SK-N-SH (cell line): ENCODE measurements around the gene TCFL5. TPM values are rescaled to one million over a fixed set of nuclear protein-coding genes. Genes with fewer than 3 reads are reported as not detected.

Source experiments
- CTCF ChIA-PET: fragments of 300-600, 350-600 bp; formaldehyde crosslinking; extraction: SDS; loops from one replicate; lab custom pipeline; 2021; lab: Yijun Ruan, JAX
- POLR2A ChIA-PET: fragments of 350-600 bp; sonication (Branson Sonifier 250); formaldehyde crosslinking; extraction: SDS; loops from one replicate; lab custom pipeline; 2020; ENCODE audit warnings: antibody characterized with exemption, inconsistent platforms; lab: Yijun Ruan, JAX
- DNase-seq: peaks from one replicate; pipeline ENCODE4 v3.0.0; 2012
- H2AFZ ChIP-seq: fragments of 200-600 bp; sonication (generic); 2 replicates; pipeline ENCODE4 v1.8.1; 2016; ENCODE audit warnings: antibody characterized with exemption, mild to moderate bottlenecking, low read depth
- H3F3A ChIP-seq: fragments of 200-600 bp; sonication (generic); replicated peaks from 2 replicates; pipeline ENCODE3; 2016; ENCODE audit warnings: antibody characterized with exemption, mild to moderate bottlenecking; ENCODE audit not compliant: insufficient read depth
- H3K27ac ChIP-seq, 2 experiments: fragments of 200-500 bp in 1 of 2; fragments of 200-600 bp in 1 of 2; sonication (Bioruptor generic) in 1 of 2; sonication (generic), shearing (Covaris generic) in 1 of 2; 2 replicates each; pipeline versions ENCODE4 v1.5.1 to v1.6.1; 2014 to 2016; ENCODE audit warnings: low read depth in 2 of 2, inconsistent platforms in 1 of 2, low read length in 1 of 2, mild to moderate bottlenecking in 1 of 2, mixed read lengths in 1 of 2
- H3K27me3 ChIP-seq: fragments of 200-600 bp; sonication (generic), shearing (Covaris generic); 2 replicates; pipeline ENCODE4 v1.6.1; 2016; ENCODE audit warnings: mixed run types; ENCODE audit not compliant: insufficient read depth
- H3K36me3 ChIP-seq, 2 experiments: fragments of 200-500 bp in 1 of 2; fragments of 200-600 bp in 1 of 2; sonication (Bioruptor generic) in 1 of 2; sonication (generic) in 1 of 2; replicated peaks in 1 of 2; 2 replicates each; pipeline versions ENCODE3 to v1.5.1; 2014 to 2016; ENCODE audit warnings: low read length in 1 of 2, mild to moderate bottlenecking in 1 of 2; ENCODE audit not compliant: insufficient read depth in 2 of 2, control insufficient read depth in 1 of 2
- H3K4me1 ChIP-seq, 2 experiments: fragments of 200-500 bp in 1 of 2; fragments of 200-600 bp in 1 of 2; sonication (Bioruptor generic) in 1 of 2; sonication (generic), shearing (Covaris generic) in 1 of 2; 2 replicates each; pipeline versions ENCODE4 v1.5.1 to v1.6.1; 2014 to 2016; ENCODE audit warnings: low read depth in 1 of 2, low read length in 1 of 2, mixed run types in 1 of 2; ENCODE audit not compliant: insufficient read depth in 2 of 2, control insufficient read depth in 1 of 2
- H3K4me2 ChIP-seq: fragments of 200-600 bp; sonication (generic), shearing (Covaris generic); 2 replicates; pipeline ENCODE4 v1.6.1; 2017; ENCODE audit warnings: mixed run types
- H3K4me3 ChIP-seq, 2 experiments: fragments of 200-500 bp in 1 of 2; fragments of 200-600 bp in 1 of 2; sonication (Bioruptor generic) in 1 of 2; sonication (generic), shearing (Covaris generic) in 1 of 2; 2 replicates each; pipeline versions ENCODE4 v1.5.1 to v1.8.1; 2014 to 2016; ENCODE audit warnings: low read depth in 2 of 2, inconsistent platforms in 1 of 2, low read length in 1 of 2, mild to moderate bottlenecking in 1 of 2, mixed read lengths in 1 of 2, moderate library complexity in 1 of 2
- H3K79me2 ChIP-seq: fragments of 200-600 bp; sonication (generic); 2 replicates; pipeline ENCODE4 v1.8.1; 2017; ENCODE audit warnings: mild to moderate bottlenecking; ENCODE audit not compliant: insufficient read depth
- H3K9ac ChIP-seq: fragments of 200-600 bp; sonication (generic); 2 replicates; pipeline ENCODE4 v1.6.1; 2017; ENCODE audit warnings: mixed run types
- H3K9me2 ChIP-seq: fragments of 200-600 bp; sonication (generic); 2 replicates; pipeline ENCODE4 v1.6.1; 2017; ENCODE audit warnings: mixed run types
- H3K9me3 ChIP-seq: fragments of 200-600 bp; sonication (generic); 2 replicates; pipeline ENCODE4 v1.6.1; 2017; ENCODE audit warnings: mixed run types, mild to moderate bottlenecking, moderate library complexity
- H4K20me1 ChIP-seq: fragments of 200-600 bp; sonication (generic); 2 replicates; pipeline ENCODE4 v1.6.1; 2017; ENCODE audit warnings: mild to moderate bottlenecking, mixed run types; ENCODE audit not compliant: insufficient read depth
- RAD21 ChIP-seq: IDR thresholded peaks from 2 replicates; pipeline ENCODE4 v1.6.1; 2012; ENCODE audit warnings: mild to moderate bottlenecking, low read length
- RCOR1 ChIP-seq: fragments of 150-350 bp; IDR thresholded peaks from 2 replicates; pipeline ENCODE4 v1.6.1; 2017; ENCODE audit warnings: antibody characterized with exemption, low read length
- SMC3 ChIP-seq: IDR thresholded peaks from 2 replicates; pipeline ENCODE4 v1.6.1; 2012; ENCODE audit warnings: low read depth, low read length, improper control_type of control experiment
- TAF1 ChIP-seq: IDR thresholded peaks from 2 replicates; pipeline ENCODE4 v1.6.1; 2012; ENCODE audit warnings: low read depth, mild to moderate bottlenecking, low read length, moderate library complexity, borderline replicate concordance
- WGBS: methylation state at CpG from one replicate; pipeline ENCODE4 v1.1.6; 2017; ENCODE audit warnings: low lambda C conversion rate; 5-methylcytosine and 5-hydroxymethylcytosine counted together
- polyA plus RNA-seq, 3 experiments: library from polyadenylated mRNA; depleted of rRNA; stranded (reverse); fragments of >200 nt; gene quantifications; 2 replicates each; pipeline ENCODE4 v1.2.3, GENCODE V29; 2012
- TF ChIP-seq, protein P1 (sequence below): IDR thresholded peaks from 2 replicates; pipeline ENCODE4 v1.6.1; 2012; ENCODE audit warnings: mild to moderate bottlenecking, low read depth, low read length, moderate library complexity
- TF ChIP-seq, protein P2 (sequence below): IDR thresholded peaks from 2 replicates; pipeline ENCODE4; 2012
- TF ChIP-seq, protein P3 (sequence below): fragments of 200-600 bp; sonication (generic); IDR thresholded peaks from 2 replicates; pipeline ENCODE4 v1.6.1; 2017; ENCODE audit warnings: antibody characterized with exemption, mild to moderate bottlenecking, moderate library complexity

Gene TCFL5
- polyA plus RNA-seq, 1 of the 3 experiments (the other 2 are of a cell fraction): 10.1 TPM

DNA sequence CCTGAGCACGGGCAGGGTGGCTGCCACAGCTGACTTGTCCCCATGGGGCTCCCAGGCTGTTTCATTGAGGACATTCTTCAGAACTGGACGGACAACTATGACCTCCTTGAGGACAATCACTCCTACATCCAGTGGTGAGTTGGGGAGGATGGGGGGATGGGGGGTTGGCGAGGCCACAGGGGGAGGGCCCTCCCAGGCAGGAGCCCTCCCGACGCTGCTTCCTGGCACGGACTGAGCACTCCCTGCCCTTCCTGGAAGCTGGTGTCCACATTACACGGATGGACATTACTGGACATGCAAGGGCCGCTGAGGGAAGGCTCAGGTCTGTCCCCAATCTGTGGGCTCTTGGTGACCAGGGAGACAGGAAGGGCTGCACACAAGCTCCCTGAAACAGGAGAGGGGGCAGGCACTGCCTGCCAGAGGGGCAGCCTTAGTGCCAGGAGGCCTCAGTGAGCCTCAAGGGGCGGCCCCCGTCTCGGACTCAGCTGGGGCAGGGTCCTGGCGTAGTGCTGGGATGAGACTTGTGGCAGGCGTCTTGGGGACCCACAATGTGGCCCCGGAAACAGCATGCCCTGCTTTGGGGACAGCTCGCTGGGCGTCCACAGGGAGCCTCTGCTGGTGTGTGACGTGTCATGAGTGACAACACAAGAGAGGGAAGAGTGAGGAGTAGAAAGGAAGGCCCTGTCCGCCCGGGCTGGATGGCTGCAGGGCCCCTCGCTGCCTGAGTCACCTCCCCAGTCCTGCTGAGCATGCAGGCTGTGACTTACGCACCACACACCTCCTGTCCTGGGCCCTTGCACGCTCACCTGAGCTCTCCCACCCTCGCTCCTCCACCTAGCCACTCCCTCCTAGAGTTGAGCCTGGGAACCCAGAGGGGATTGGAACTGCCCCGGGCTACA lies 51.8 kb downstream of the TCFL5 start:
- H3K4me2 ChIP-seq: no peak overlapping the region
- ChIA-PET CTCF (interaction anchor here (1.5 to 5.2 kb wide), 6 partner anchors 9 to 167 kb away, joined by 3 to 34 read pairs (median 18); partner anchors contain the start of gene SLCO4A1), POLR2A (no interaction called here)
- TF ChIP-seq TAF1: no peak
- no peak overlapping the region for H3K27ac ChIP-seq
- peaks cover 33% of the 10 kb centered on the region for H4K20me1 ChIP-seq
- no peak overlapping the region for H3K9ac ChIP-seq
- no peak overlapping the region for H3K4me3 ChIP-seq
- 95% methylated on average over 16 of the region's 24 CpGs for WGBS
- H3K9me2 ChIP-seq: no peaks in the 10 kb centered on the region
- no peak overlapping the region for H2AFZ ChIP-seq
- H3K9me3 ChIP-seq: no peaks in the 10 kb centered on the region
- no peak for DNase-seq
- H3K79me2 ChIP-seq: peaks cover 30% of the 10 kb centered on the region
- no peaks in the 10 kb centered on the region for H3F3A ChIP-seq
- H3K36me3 ChIP-seq: peaks cover 14 to 53% of the 10 kb centered on the region in 2 experiments
- no peaks in the 10 kb centered on the region for H3K27me3 ChIP-seq
- peaks cover 10 to 28% of the 10 kb centered on the region in 2 experiments; a peak in 2 of 4 replicates for H3K4me1 ChIP-seq

DNA sequence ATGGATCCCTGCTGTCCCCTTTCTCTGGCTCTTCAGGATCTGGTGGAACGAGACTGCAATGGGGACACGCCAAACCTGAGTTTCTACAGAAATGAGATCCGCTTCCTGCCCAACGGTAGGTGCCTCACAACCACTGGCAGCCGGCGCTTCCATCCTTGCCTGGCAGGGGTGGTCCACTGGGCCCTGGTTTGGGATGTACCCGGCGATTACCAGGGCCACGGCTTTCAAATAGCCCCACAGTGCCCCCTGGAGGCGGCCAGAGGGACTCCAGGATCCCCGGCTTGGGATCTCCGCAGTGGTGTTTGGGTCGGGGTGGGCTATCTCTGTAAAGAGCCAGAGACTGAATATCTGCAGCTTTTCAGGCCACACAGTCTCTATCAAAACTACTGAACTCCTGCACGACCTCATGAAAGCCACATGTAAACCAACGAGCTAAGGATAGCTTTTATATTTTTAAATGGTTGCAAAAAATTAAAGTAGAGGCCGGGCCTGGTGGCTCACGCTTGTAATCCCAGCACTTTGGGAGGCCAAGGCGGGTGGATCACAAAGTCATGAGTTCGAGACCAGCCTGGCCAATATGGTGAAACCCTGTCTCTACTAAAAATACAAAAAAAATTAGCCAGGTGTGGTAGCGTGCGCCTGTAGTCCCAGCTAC lies 53.3 kb downstream of the TCFL5 start:
- Histone ChIP-seq H3K36me3 (peaks cover 14 to 45% of the 10 kb centered on the region in 2 experiments), H3K27me3 (no peaks in the 10 kb centered on the region), H3K9me2 (no peaks in the 10 kb centered on the region), H3K4me1 (peaks cover 10 to 27% of the 10 kb centered on the region in 2 experiments; a peak in 2 of 4 replicates), H3K27ac (no peak overlapping the region), H3K4me3 (peak overlapping the region in 1 of 2 experiments; percentile 44; a peak in 1 of 4 replicates), H3K9me3 (no peaks in the 10 kb centered on the region), H3K79me2 (peaks cover 30% of the 10 kb centered on the region), H3F3A (peaks cover 8% of the 10 kb centered on the region), H3K4me2 (0 out of 2 replicates have a peak overlapping the region, but pooled peaks have one; percentile 35), H4K20me1 (peaks cover 30% of the 10 kb centered on the region), H3K9ac (no peak overlapping the region), H2AFZ (no peak overlapping the region)
- ChIA-PET CTCF (interaction anchor here (0.6 to 5.2 kb wide), 33 partner anchors 8 to 426 kb away, joined by 3 to 34 read pairs (median 3); partner anchors contain the start of genes COL9A3 and SLCO4A1), POLR2A (interaction anchor here (1.5 kb wide), 1 partner anchor 14 kb away, joined by 3 read pairs; no protein-coding TSS in a partner anchor)
- DNase-seq: peak; percentile 93
- TF ChIP-seq RAD21 (peak; percentile 74), SMC3 (peak; percentile 56), RCOR1 (no peak)
- TF ChIP-seq, protein P1, sequence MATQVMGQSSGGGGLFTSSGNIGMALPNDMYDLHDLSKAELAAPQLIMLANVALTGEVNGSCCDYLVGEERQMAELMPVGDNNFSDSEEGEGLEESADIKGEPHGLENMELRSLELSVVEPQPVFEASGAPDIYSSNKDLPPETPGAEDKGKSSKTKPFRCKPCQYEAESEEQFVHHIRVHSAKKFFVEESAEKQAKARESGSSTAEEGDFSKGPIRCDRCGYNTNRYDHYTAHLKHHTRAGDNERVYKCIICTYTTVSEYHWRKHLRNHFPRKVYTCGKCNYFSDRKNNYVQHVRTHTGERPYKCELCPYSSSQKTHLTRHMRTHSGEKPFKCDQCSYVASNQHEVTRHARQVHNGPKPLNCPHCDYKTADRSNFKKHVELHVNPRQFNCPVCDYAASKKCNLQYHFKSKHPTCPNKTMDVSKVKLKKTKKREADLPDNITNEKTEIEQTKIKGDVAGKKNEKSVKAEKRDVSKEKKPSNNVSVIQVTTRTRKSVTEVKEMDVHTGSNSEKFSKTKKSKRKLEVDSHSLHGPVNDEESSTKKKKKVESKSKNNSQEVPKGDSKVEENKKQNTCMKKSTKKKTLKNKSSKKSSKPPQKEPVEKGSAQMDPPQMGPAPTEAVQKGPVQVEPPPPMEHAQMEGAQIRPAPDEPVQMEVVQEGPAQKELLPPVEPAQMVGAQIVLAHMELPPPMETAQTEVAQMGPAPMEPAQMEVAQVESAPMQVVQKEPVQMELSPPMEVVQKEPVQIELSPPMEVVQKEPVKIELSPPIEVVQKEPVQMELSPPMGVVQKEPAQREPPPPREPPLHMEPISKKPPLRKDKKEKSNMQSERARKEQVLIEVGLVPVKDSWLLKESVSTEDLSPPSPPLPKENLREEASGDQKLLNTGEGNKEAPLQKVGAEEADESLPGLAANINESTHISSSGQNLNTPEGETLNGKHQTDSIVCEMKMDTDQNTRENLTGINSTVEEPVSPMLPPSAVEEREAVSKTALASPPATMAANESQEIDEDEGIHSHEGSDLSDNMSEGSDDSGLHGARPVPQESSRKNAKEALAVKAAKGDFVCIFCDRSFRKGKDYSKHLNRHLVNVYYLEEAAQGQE: no peak
- TF ChIP-seq, protein P2, sequence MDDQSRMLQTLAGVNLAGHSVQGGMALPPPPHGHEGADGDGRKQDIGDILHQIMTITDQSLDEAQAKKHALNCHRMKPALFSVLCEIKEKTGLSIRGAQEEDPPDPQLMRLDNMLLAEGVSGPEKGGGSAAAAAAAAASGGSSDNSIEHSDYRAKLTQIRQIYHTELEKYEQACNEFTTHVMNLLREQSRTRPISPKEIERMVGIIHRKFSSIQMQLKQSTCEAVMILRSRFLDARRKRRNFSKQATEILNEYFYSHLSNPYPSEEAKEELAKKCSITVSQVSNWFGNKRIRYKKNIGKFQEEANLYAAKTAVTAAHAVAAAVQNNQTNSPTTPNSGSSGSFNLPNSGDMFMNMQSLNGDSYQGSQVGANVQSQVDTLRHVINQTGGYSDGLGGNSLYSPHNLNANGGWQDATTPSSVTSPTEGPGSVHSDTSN: no peak
- TF ChIP-seq, protein P3, sequence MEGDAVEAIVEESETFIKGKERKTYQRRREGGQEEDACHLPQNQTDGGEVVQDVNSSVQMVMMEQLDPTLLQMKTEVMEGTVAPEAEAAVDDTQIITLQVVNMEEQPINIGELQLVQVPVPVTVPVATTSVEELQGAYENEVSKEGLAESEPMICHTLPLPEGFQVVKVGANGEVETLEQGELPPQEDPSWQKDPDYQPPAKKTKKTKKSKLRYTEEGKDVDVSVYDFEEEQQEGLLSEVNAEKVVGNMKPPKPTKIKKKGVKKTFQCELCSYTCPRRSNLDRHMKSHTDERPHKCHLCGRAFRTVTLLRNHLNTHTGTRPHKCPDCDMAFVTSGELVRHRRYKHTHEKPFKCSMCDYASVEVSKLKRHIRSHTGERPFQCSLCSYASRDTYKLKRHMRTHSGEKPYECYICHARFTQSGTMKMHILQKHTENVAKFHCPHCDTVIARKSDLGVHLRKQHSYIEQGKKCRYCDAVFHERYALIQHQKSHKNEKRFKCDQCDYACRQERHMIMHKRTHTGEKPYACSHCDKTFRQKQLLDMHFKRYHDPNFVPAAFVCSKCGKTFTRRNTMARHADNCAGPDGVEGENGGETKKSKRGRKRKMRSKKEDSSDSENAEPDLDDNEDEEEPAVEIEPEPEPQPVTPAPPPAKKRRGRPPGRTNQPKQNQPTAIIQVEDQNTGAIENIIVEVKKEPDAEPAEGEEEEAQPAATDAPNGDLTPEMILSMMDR: peak; percentile 93
- 31% methylated on average over 19 of the region's 21 CpGs for WGBS
